T-helper 2 cell treated with Interferon-gamma antibody and Interleukin-4, amounts not matched to agents 5 μg/mL and 100 μg/mL, for 36 hours (primary cell): ENCODE results near the gene ACOT12.
"Not testable (repeated sequence)": the region's sequence is repeated elsewhere in the genome, so short reads cannot be mapped to it uniquely, and the experiment has no call there.

Source experiments
- DNase-seq: peaks from one replicate; pipeline ENCODE4 v3.0.0; 2021; ENCODE audit warnings: low spot score
- H3K27ac Mint-ChIP-seq: one replicate; pipeline ENCODE4 v1.8.0; 2021; ENCODE audit warnings: mild to moderate bottlenecking, mixed read lengths
- H3K27me3 Mint-ChIP-seq: one replicate; pipeline ENCODE4 v1.8.0; 2021; ENCODE audit warnings: low read depth, mixed read lengths
- H3K36me3 Mint-ChIP-seq: one replicate; pipeline ENCODE4 v1.8.0; 2021; ENCODE audit warnings: low read depth, mixed read lengths
- H3K4me1 Mint-ChIP-seq: one replicate; pipeline ENCODE4 v1.8.0; 2021; ENCODE audit warnings: low read depth, mixed read lengths
- H3K4me3 Mint-ChIP-seq: one replicate; pipeline ENCODE4 v1.8.0; 2022; ENCODE audit warnings: mild to moderate bottlenecking, moderate library complexity, mixed read lengths
- H3K9me3 Mint-ChIP-seq: one replicate; pipeline ENCODE4 v1.8.0; 2021; ENCODE audit warnings: mixed read lengths

Gene ACOT12

GRCh38 chr5:81310402-81311063, 83.4 kb downstream of the ACOT12 start:
- Mint-ChIP-seq H3K27ac (no peak overlapping the region), H3K4me1 (no peaks in the 10 kb centered on the region), H3K36me3 (peaks cover 30% of the 10 kb centered on the region), H3K9me3 (no peaks in the 10 kb centered on the region), H3K4me3 (no peak overlapping the region), H3K27me3 (no peaks in the 10 kb centered on the region)
- no peak for DNase-seq

- H3K4me1 Mint-ChIP-seq: peaks cover 7% of the 10 kb centered on the region
- H3K36me3 Mint-ChIP-seq: peaks cover 35% of the 10 kb centered on the region
- DNase-seq: no peak
Measured at GRCh38 chr5:81308836-81309235, 85.1 kb downstream of the ACOT12 start.

GRCh38 chr5:81305785-81306184, 88.1 kb downstream of the ACOT12 start:
- no peaks in the 10 kb centered on the region for H3K9me3 Mint-ChIP-seq
- no peaks in the 10 kb centered on the region for H3K27me3 Mint-ChIP-seq
- no peak overlapping the region for H3K27ac Mint-ChIP-seq
- H3K4me3 Mint-ChIP-seq: no peak overlapping the region
- no peak for DNase-seq
- peaks cover 26% of the 10 kb centered on the region for H3K36me3 Mint-ChIP-seq
- peaks cover 15% of the 10 kb centered on the region for H3K4me1 Mint-ChIP-seq

More at GRCh38 chr5:81308836-81309235, 85.1 kb downstream of the ACOT12 start:
- H3K4me3 Mint-ChIP-seq: no peak overlapping the region
- H3K27me3 Mint-ChIP-seq: no peaks in the 10 kb centered on the region
- H3K27ac Mint-ChIP-seq: no peak overlapping the region
- no peaks in the 10 kb centered on the region for H3K9me3 Mint-ChIP-seq

GRCh38 chr5:81303563-81303962, 90.4 kb downstream of the ACOT12 start:
- Mint-ChIP-seq H3K4me1 (peaks cover 27% of the 10 kb centered on the region), H3K27ac (no peak overlapping the region), H3K4me3 (peak overlapping the region; percentile 27), H3K27me3 (no peaks in the 10 kb centered on the region), H3K36me3 (peaks cover 16% of the 10 kb centered on the region), H3K9me3 (no peaks in the 10 kb centered on the region)
- DNase-seq: no peak

GRCh38 chr5:81302596-81302995, 91.3 kb downstream of the ACOT12 start:
- H3K4me3 Mint-ChIP-seq: peak overlapping the region; percentile 99
- no peak for DNase-seq
- no peaks in the 10 kb centered on the region for H3K27me3 Mint-ChIP-seq
- peaks cover 14% of the 10 kb centered on the region for H3K36me3 Mint-ChIP-seq
- peaks cover 27% of the 10 kb centered on the region for H3K4me1 Mint-ChIP-seq
- H3K27ac Mint-ChIP-seq: peak overlapping the region; percentile 100
- H3K9me3 Mint-ChIP-seq: no peaks in the 10 kb centered on the region

- peak; percentile 92 for DNase-seq
- no peaks in the 10 kb centered on the region for H3K27me3 Mint-ChIP-seq
Measured at GRCh38 chr5:81301271-81302015, 92.5 kb downstream of the ACOT12 start, which contains the start of gene ZCCHC9. Gene ZCCHC9 (plus strand): TSS chr5:81301587. CDS start chr5:81304758, 3,171 bp downstream.

GRCh38 chr5:81300921-81301270, 93.0 kb downstream of the ACOT12 start:
- H3K27ac Mint-ChIP-seq: peak overlapping the region; percentile 100
- no peaks in the 10 kb centered on the region for H3K27me3 Mint-ChIP-seq
- DNase-seq: no peak
- H3K36me3 Mint-ChIP-seq: peaks cover 14% of the 10 kb centered on the region
- no peaks in the 10 kb centered on the region for H3K9me3 Mint-ChIP-seq
- peaks cover 34% of the 10 kb centered on the region for H3K4me1 Mint-ChIP-seq
- H3K4me3 Mint-ChIP-seq: peak overlapping the region; percentile 99

More at GRCh38 chr5:81301271-81302015, 92.5 kb downstream of the ACOT12 start, which contains the start of gene ZCCHC9:
- H3K36me3 Mint-ChIP-seq: peaks cover 14% of the 10 kb centered on the region
- H3K4me3 Mint-ChIP-seq: peak within 1 kb of the TSS; percentile 99
- H3K9me3 Mint-ChIP-seq: no peaks in the 10 kb centered on the region
- peaks cover 34% of the 10 kb centered on the region for H3K4me1 Mint-ChIP-seq
- peak within 1 kb of the TSS; percentile 100 for H3K27ac Mint-ChIP-seq

GRCh38 chr5:81297531-81297930, 96.4 kb downstream of the ACOT12 start:
- Mint-ChIP-seq H3K9me3 (peaks cover 13% of the 10 kb centered on the region), H3K27ac (no peak overlapping the region), H3K36me3 (peaks cover 16% of the 10 kb centered on the region), H3K4me1 (peaks cover 27% of the 10 kb centered on the region), H3K4me3 (no peak overlapping the region), H3K27me3 (no peaks in the 10 kb centered on the region)
- no peak for DNase-seq

- Mint-ChIP-seq H3K36me3 (peaks cover 34% of the 10 kb centered on the region), H3K4me1 (peaks cover 11% of the 10 kb centered on the region), H3K9me3 (peaks cover 34% of the 10 kb centered on the region)
- H3K27ac Mint-ChIP-seq, H3K27me3 Mint-ChIP-seq, DNase-seq, H3K4me3 Mint-ChIP-seq: not testable (repeated sequence)
Measured at GRCh38 chr5:81294021-81294420, 99.9 kb downstream of the ACOT12 start.

GRCh38 chr5:81292130-81292529, 101.8 kb downstream of the ACOT12 start:
- Mint-ChIP-seq H3K4me1 (peaks cover 13% of the 10 kb centered on the region), H3K4me3 (no peak overlapping the region), H3K9me3 (peaks cover 34% of the 10 kb centered on the region), H3K27me3 (no peaks in the 10 kb centered on the region), H3K36me3 (peaks cover 37% of the 10 kb centered on the region), H3K27ac (no peak overlapping the region)
- DNase-seq: no peak

- Mint-ChIP-seq H3K4me3 (no peak overlapping the region), H3K9me3 (peaks cover 34% of the 10 kb centered on the region), H3K27ac (no peak overlapping the region), H3K36me3 (peaks cover 40% of the 10 kb centered on the region), H3K4me1 (peaks cover 25% of the 10 kb centered on the region), H3K27me3 (no peaks in the 10 kb centered on the region)
- DNase-seq: no peak
Measured at GRCh38 chr5:81290146-81290545, 103.8 kb downstream of the ACOT12 start.

- Mint-ChIP-seq H3K27me3 (no peaks in the 10 kb centered on the region), H3K4me1 (peaks cover 24% of the 10 kb centered on the region), H3K4me3 (no peak overlapping the region), H3K36me3 (peaks cover 30% of the 10 kb centered on the region), H3K27ac (no peak overlapping the region), H3K9me3 (peaks cover 23% of the 10 kb centered on the region)
- DNase-seq: no peak
Measured at GRCh38 chr5:81288021-81288433, 105.9 kb downstream of the ACOT12 start.

GRCh38 chr5:81286059-81286617, 107.8 kb downstream of the ACOT12 start:
- Mint-ChIP-seq H3K36me3 (peaks cover 18% of the 10 kb centered on the region), H3K4me1 (peaks cover 24% of the 10 kb centered on the region), H3K27ac (no peak overlapping the region), H3K27me3 (no peaks in the 10 kb centered on the region), H3K9me3 (peaks cover 8% of the 10 kb centered on the region), H3K4me3 (no peak overlapping the region)
- DNase-seq: no peak

- no peak for DNase-seq
- peaks cover 6% of the 10 kb centered on the region for H3K36me3 Mint-ChIP-seq
- no peak overlapping the region for H3K4me3 Mint-ChIP-seq
- no peak overlapping the region for H3K27ac Mint-ChIP-seq
- peaks cover 3% of the 10 kb centered on the region for H3K9me3 Mint-ChIP-seq
- peaks cover 24% of the 10 kb centered on the region for H3K4me1 Mint-ChIP-seq
- H3K27me3 Mint-ChIP-seq: no peaks in the 10 kb centered on the region
Measured at GRCh38 chr5:81283976-81284375, 110.0 kb downstream of the ACOT12 start.
